Ovary (tissue), 9 donors: ENCODE measurements around the gene ACSM6. TPM values are rescaled to one million over a fixed set of nuclear protein-coding genes. Genes with fewer than 3 reads are reported as not detected.
"Not testable (repeated sequence)": the region's sequence is repeated elsewhere in the genome, so short reads cannot be mapped to it uniquely, and the experiment has no call there.

Experiments
- DNase-seq, 5 donors: peaks; one replicate each; pipeline ENCODE4 v3.0.0-alpha.2; 2019 to 2020
- H3K27ac ChIP-seq, 2 donors: fragments of 200-600 bp; one replicate each; pipeline versions ENCODE4 v1.5.1 to v1.8.0; 2019 to 2022
- H3K27me3 ChIP-seq: fragments of 200-600 bp; one replicate; pipeline ENCODE4 v1.8.0; 2022
- H3K36me3 ChIP-seq: fragments of 200-600 bp; sonication (generic); one replicate; pipeline ENCODE4 v1.5.1; 2019
- H3K4me1 ChIP-seq: one replicate; pipeline ENCODE4 v1.8.1; 2013; ENCODE audit warnings: mild to moderate bottlenecking, moderate library complexity; ENCODE audit not compliant: insufficient read depth
- H3K4me3 ChIP-seq: fragments of 200-600 bp; sonication (generic); one replicate; pipeline ENCODE4 v1.5.1; 2017
- H3K9me3 ChIP-seq, 2 donors: fragments of 200-600 bp in 1 of 2; sonication (generic) in 1 of 2; one replicate each; pipeline versions ENCODE4 v1.5.1 to v1.8.1; 2013 to 2019; ENCODE audit warnings: mild to moderate bottlenecking in 1 of 2, moderate library complexity in 1 of 2
- EP300 ChIP-seq: sonication (generic); formaldehyde crosslinking; IDR thresholded peaks from one replicate; pipeline ENCODE4 v1.6.1; 2017; ENCODE audit warnings: antibody characterized with exemption
- POLR2A ChIP-seq: fragments of 450-650 bp; IDR thresholded peaks from one replicate; pipeline ENCODE4 v1.6.1; 2017; ENCODE audit warnings: antibody characterized with exemption, mild to moderate bottlenecking, moderate library complexity
- WGBS, 3 donors: extraction: QIAGEN DNeasy Blood & Tissue Kit in 1 of 3; methylation state at CpG; one replicate each; pipeline versions ENCODE4 v1.1.5 to v1.1.7; 2013 to 2017; 5-methylcytosine and 5-hydroxymethylcytosine counted together
- intact Hi-C, 4 donors: fragments of 100-400 bp; cut with DNase I; formaldehyde crosslinking; loops; one replicate each; pipeline versions ENCODE4 v1.11.0 to v1.15.1; 2022 to 2023
- polyA plus RNA-seq, 2 donors: library from polyadenylated mRNA; stranded (reverse); fragments of 200-250 nt in 1 of 2; fragments of 350-450 nt in 1 of 2; fragmentation: Illumina TruSeq in 1 of 2; extraction: RNeasy Lipid Tissue Mini Kit (QIAGEN cat#74804) in 1 of 2; gene quantifications; one replicate each; pipeline ENCODE4 v1.2.3, GENCODE V29; 2013 to 2014
- total RNA-seq, 7 donors: library from RNA; depleted of rRNA in 2 of 7; stranded (reverse); fragments of >200 nt in 2 of 7; fragmentation: NEBNext Ultra II Directional in 3 of 7; extraction: Animal tissue kit (Norgen Biotek cat#: 25700) in 3 of 7; gene quantifications; one replicate each; pipeline versions ENCODE4 v1.1.0 to v1.2.4, GENCODE V29; 2016 to 2023
- TF ChIP-seq, protein P1 (sequence below), 3 donors: fragments of 450-650 bp in 2 of 3; fragments of 200-600 bp in 1 of 3; IDR thresholded peaks; one replicate each; pipeline versions ENCODE4 v1.5.1 to v1.8.0; 2016 to 2022; ENCODE audit warnings: antibody characterized with exemption in 3 of 3, mild to moderate bottlenecking in 1 of 3
- donor health status: DM: no; HTN: no; CAD: no; lungs with moderate emphysema.
- donor health status: DM: no; HTN: no; CAD: no.
- donor health status: Bipolar disorder and iron deficiency.
- donor health status: DM: yes; HTN: yes; CAD: no.
- donor health status: DM: no; HTN: no; CAD: no.
- donor health status: DM: yes; HTN: yes; CAD: no.

Gene ACSM6
- total and polyA plus RNA-seq, 9 donors, result 0.13 TPM; not detected in 8

DNA sequence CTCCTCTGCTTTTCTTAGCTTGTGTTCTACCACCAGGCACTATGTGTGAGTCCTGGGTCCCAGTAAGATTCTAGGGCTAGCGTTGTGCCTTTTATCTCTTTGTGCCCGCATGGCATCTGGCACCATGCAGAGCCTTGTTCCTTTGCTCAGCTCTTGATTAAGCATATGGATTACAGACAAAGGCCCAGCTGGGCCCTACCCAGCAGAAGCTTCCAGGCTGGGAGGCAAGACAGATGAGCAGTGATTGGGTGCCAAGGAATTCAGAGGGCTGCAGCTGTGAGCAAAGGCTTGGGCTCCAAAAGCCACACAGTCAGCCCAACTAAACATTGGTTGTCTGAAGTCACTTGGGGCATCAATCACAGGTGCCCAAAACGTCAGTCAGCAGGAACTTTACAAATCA, 2.0 kb downstream of the ACSM6 start:
- no peak for DNase-seq
- H3K27me3 ChIP-seq, result no peaks in the 10 kb centered on the region
- no peaks in the 10 kb centered on the region for H3K4me1 ChIP-seq
- TF ChIP-seq POLR2A, result no peak
- TF ChIP-seq, protein P1, sequence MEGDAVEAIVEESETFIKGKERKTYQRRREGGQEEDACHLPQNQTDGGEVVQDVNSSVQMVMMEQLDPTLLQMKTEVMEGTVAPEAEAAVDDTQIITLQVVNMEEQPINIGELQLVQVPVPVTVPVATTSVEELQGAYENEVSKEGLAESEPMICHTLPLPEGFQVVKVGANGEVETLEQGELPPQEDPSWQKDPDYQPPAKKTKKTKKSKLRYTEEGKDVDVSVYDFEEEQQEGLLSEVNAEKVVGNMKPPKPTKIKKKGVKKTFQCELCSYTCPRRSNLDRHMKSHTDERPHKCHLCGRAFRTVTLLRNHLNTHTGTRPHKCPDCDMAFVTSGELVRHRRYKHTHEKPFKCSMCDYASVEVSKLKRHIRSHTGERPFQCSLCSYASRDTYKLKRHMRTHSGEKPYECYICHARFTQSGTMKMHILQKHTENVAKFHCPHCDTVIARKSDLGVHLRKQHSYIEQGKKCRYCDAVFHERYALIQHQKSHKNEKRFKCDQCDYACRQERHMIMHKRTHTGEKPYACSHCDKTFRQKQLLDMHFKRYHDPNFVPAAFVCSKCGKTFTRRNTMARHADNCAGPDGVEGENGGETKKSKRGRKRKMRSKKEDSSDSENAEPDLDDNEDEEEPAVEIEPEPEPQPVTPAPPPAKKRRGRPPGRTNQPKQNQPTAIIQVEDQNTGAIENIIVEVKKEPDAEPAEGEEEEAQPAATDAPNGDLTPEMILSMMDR (IDR thresholded peaks at IDR 0.05), result no peak
- no peak for TF ChIP-seq EP300
- H3K9me3 ChIP-seq, result no peaks in the 10 kb centered on the region
- H3K36me3 ChIP-seq, result no peaks in the 10 kb centered on the region
- 50 to 71% (median 63%) methylated on average over 3 of the region's 3 CpGs for WGBS, 3 donors
- H3K4me3 ChIP-seq, result no peak overlapping the region
- no peak overlapping the region for H3K27ac ChIP-seq
- intact Hi-C loops, result no loop called here

GRCh38 chr10:95201736-95202135, 7.7 kb downstream of the ACSM6 start:
- H3K9me3 ChIP-seq, result no peaks in the 10 kb centered on the region
- intact Hi-C loops, result no loop called here
- TF ChIP-seq POLR2A, result no peak
- TF ChIP-seq, protein P1 (IDR thresholded peaks at IDR 0.05), result no peak
- TF ChIP-seq EP300, result no peak
- no peak overlapping the region for H3K4me3 ChIP-seq
- no peak overlapping the region for H3K27ac ChIP-seq
- no peaks in the 10 kb centered on the region for H3K36me3 ChIP-seq
- H3K27me3 ChIP-seq, result no peaks in the 10 kb centered on the region
- no peaks in the 10 kb centered on the region for H3K4me1 ChIP-seq
- no peak for DNase-seq
- 84 to 87% (median 85%) methylated on average over 3 to 4 of the region's 4 CpGs for WGBS, 3 donors

GRCh38 chr10:95202865-95203264, 8.8 kb downstream of the ACSM6 start:
- H3K27ac ChIP-seq, H3K4me1 ChIP-seq, H3K36me3 ChIP-seq, intact Hi-C loops, H3K27me3 ChIP-seq, H3K9me3 ChIP-seq, H3K4me3 ChIP-seq, DNase-seq: not testable (repeated sequence)
- 76 to 97% (median 80%) methylated on average over 5 of the region's 5 CpGs for WGBS, 3 donors

- intact Hi-C loops, result no loop called here
- TF ChIP-seq EP300 (no peak), POLR2A (no peak)
- TF ChIP-seq, protein P1 (IDR thresholded peaks at IDR 0.05), result no peak
- DNase-seq, result no peak
- 55 to 59% (median 56%) methylated on average over 8 of the region's 8 CpGs for WGBS, 3 donors
- no peaks in the 10 kb centered on the region for H3K9me3 ChIP-seq
- no peaks in the 10 kb centered on the region for H3K27me3 ChIP-seq
- H3K27ac ChIP-seq, result no peak overlapping the region
- no peaks in the 10 kb centered on the region for H3K4me1 ChIP-seq
- H3K36me3 ChIP-seq, result no peaks in the 10 kb centered on the region
- H3K4me3 ChIP-seq, result no peak overlapping the region
These were observed 14.8 kb downstream of the ACSM6 start for GRCh38 chr10:95208702-95209391.

- WGBS, 3 donors, result 88 to 91% (median 89%) methylated on average over 6 of the region's 6 CpGs
- intact Hi-C loops, result no loop called here
- Histone ChIP-seq H3K4me3 (no peak overlapping the region), H3K27ac (no peak overlapping the region), H3K4me1 (no peaks in the 10 kb centered on the region), H3K36me3 (no peaks in the 10 kb centered on the region), H3K27me3 (no peaks in the 10 kb centered on the region), H3K9me3 (no peaks in the 10 kb centered on the region)
- TF ChIP-seq POLR2A, result no peak
- no peak for TF ChIP-seq EP300
- TF ChIP-seq, protein P1 (IDR thresholded peaks at IDR 0.05), result no peak
- DNase-seq, result no peak
These were observed 15.6 kb downstream of the ACSM6 start for GRCh38 chr10:95209509-95210127.
